G401 (cell line): ENCODE data around the gene RCSD1. TPM values are rescaled to one million over a fixed set of nuclear protein-coding genes. Genes with fewer than 3 reads are reported as not detected.

ENCODE experiments used
- DNase-seq: peaks from one replicate; pipeline ENCODE4 v3.0.0-alpha.2; 2015; ENCODE audit warnings: low spot score
- in situ Hi-C: cut with HindIII; loops from 2 replicates; pipeline ENCODE4 v1.10.0; 2016; ENCODE audit warnings: low sequenced_read_pairs, mixed read lengths
- total RNA-seq: library from RNA; depleted of rRNA; stranded (reverse); fragments of >200 nt; shearing (Covaris generic); gene quantifications from 2 replicates; pipeline ENCODE4 v1.2.3, GENCODE V29; 2014; rRNA removed

The RCSD1 gene
- total RNA-seq, 1 experiment from 2014 or later = not detected

GRCh38 chr1:167751676-167752075, 121.6 kb downstream of the RCSD1 start:
- in situ Hi-C loops = no loop called here
- DNase-seq = no peak

GRCh38 chr1:167752219-167752985, 122.4 kb downstream of the RCSD1 start:
- DNase-seq = no peak
- in situ Hi-C loops = no loop called here

GRCh38 chr1:167755654-167756053, 125.6 kb downstream of the RCSD1 start:
- in situ Hi-C loops = no loop called here
- no peak for DNase-seq

Other genes with a start within 250 kb of the RCSD1 start
- 9.3 and 11.3 TPM in 2 replicates for gene CD247, start 111.7 kb upstream of the RCSD1 start, total RNA-seq
- 1,472 and 1,526 TPM in 2 replicates for gene CREG1, start 76.5 kb upstream of the RCSD1 start, total RNA-seq
- 94.8 and 155 TPM in 2 replicates for gene MPZL1, start 91.8 kb downstream of the RCSD1 start, total RNA-seq